ENCODE results near the gene TDRD6.

The TDRD6 gene

DNA sequence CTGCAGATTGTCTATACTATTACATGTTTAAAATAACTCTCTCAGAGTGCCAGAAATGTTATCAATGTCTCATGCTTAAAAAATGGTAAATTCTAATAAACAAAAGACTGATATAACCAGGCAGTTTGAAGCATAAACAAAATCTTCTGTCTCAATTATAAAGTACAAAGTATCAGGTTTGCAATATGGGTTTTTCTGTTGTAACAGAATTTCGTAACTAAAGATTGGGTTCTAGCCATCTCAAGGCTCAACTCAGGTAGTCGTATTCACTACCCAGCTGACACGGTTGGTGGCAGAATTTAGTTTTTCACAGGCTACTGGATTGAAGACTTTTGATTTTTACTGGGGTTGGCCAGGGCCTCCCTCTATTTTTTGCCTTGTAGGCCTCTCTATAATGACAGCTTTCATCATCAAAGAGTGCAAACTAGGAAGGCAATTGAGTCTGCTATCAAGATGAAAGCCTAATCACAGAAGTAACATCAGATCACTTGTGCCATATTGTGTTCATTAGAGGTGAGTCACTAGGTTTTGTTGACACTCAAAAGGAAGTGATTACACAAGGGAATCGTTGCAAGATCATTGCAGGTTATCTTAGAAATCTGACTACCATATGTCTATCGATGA lies 38.7 kb upstream of the TDRD6 start:
- DNase-seq (ENCODE audit: low read depth): no peak
- in situ Hi-C loops (cut with HindIII; ENCODE audit: low sequenced_read_pairs): no loop called here
- no peak overlapping the region for H3K4me3 ChIP-seq (ENCODE audit: low read depth, low read length)
- TF ChIP-seq, protein P1, sequence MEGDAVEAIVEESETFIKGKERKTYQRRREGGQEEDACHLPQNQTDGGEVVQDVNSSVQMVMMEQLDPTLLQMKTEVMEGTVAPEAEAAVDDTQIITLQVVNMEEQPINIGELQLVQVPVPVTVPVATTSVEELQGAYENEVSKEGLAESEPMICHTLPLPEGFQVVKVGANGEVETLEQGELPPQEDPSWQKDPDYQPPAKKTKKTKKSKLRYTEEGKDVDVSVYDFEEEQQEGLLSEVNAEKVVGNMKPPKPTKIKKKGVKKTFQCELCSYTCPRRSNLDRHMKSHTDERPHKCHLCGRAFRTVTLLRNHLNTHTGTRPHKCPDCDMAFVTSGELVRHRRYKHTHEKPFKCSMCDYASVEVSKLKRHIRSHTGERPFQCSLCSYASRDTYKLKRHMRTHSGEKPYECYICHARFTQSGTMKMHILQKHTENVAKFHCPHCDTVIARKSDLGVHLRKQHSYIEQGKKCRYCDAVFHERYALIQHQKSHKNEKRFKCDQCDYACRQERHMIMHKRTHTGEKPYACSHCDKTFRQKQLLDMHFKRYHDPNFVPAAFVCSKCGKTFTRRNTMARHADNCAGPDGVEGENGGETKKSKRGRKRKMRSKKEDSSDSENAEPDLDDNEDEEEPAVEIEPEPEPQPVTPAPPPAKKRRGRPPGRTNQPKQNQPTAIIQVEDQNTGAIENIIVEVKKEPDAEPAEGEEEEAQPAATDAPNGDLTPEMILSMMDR (IDR thresholded peaks at IDR 0.05; ENCODE audit: low read depth, low read length, missing control alignments): no peak

DNA sequence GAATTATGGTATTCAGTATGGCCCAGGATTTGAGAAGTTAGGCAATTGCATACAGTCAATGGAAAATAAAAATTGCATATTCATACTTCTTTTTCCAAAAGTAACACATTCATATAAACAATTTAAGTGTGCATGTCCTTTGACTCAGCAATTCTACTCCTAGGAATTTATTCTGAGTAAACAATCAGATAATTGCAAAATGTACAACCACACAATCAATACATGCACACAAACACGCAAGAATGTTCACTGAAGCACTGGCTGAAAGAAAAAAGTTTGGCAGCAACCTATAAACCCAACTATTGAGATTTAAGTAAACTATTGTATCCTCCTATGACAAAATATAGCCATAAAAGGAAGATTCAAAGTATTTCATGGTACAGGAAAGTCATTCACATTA lies 36.7 kb upstream of the TDRD6 start:
- TF ChIP-seq, protein P1 (IDR thresholded peaks at IDR 0.05; ENCODE audit: low read depth, low read length, missing control alignments): no peak
- DNase-seq (ENCODE audit: low read depth): no peak
- peak overlapping the region; percentile 1 for H3K4me3 ChIP-seq (ENCODE audit: low read depth, low read length)
- in situ Hi-C loops (cut with HindIII; ENCODE audit: low sequenced_read_pairs): no loop called here

DNA sequence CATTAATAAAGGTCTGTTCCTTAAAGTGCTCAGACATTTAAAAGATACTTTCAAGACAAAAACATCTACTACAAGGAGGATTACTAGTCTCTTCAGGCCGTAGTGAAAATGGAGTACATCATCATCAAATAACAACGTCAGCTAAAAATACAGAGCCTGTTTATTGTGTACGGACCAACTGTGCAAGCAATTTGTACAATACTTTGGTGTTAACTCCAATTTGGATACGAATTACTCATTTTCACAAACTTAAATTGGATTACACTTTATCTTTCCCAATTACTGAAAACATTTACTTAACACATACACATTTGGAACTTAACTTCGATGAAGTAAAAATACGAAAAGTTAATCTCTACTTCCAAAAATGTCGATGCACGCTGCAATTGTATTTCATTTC lies 35.9 kb upstream of the TDRD6 start:
- in situ Hi-C loops (cut with HindIII; ENCODE audit: low sequenced_read_pairs): no loop called here
- TF ChIP-seq, protein P1 (IDR thresholded peaks at IDR 0.05; ENCODE audit: low read depth, low read length, missing control alignments): no peak
- H3K4me3 ChIP-seq (ENCODE audit: low read depth, low read length): peak overlapping the region; percentile 74
- no peak for DNase-seq (ENCODE audit: low read depth)

DNA sequence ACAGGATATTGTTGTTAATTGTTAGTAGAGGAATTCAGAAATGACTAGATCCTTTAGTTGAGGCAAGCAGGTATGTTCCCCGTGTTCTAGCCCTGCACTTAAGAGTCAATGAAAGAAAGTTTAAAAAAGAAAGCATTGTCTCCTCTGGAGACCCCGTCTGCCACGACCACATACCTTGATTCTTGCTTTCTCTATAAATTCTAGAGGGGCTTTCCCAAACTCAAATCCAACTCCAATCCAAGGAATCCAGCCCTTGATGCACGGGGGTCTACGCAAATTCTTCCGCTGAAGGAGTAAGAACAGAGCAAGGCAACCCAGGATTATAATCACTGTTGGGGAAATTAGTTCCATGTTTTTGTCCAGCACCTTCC lies 35.5 kb upstream of the TDRD6 start:
- in situ Hi-C loops (cut with HindIII; ENCODE audit: low sequenced_read_pairs): no loop called here
- TF ChIP-seq, protein P1 (IDR thresholded peaks at IDR 0.05; ENCODE audit: low read depth, low read length, missing control alignments): no peak
- H3K4me3 ChIP-seq (ENCODE audit: low read depth, low read length): peak overlapping the region; percentile 74
- no peak for DNase-seq (ENCODE audit: low read depth)

DNA sequence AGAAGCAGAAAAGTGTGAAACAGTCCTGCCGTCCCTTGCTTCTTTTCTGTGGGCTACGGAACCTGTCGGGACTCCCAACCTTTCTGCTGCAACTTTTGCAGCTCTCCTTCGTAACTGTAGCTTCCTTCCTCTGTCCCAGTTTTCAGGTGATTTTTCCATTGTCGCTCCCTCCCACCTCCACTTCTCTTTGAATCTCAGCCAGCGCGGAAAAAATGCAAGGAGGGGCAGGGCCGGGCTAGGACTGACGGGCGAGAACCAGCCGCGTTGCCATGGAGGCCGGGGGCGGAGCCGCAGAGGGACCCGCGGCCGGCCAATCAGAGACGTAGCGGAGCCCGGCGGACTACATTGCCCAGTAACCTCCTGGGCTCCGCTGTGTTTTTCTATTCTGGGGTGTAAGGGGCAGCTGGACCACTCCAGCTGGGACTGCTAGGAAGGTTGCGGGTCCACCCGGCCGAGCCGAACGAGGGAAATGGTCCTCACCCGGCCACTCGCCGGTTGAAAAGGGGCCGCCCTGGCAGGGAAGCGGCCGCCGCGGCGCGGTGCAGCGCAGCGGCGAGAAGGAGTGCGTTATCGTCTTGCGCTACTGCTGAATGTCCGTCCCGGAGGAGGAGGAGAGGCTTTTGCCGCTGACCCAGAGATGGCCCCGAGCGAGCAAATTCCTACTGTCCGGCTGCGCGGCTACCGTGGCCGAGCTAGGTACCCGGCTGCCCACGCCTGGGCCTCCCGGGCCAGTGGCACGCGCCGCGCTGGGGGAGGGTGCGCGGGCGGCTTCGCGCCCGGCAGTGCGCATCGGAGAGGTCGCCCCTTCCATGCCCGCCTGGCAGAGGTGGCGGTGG lies 34.9 kb upstream of the TDRD6 start, which contains the start of the genes CYP39A1 and SLC25A27:
TSS of gene CYP39A1 (minus strand) at position 216 of the 836 bp plus-strand sequence. CDS start 236 bp downstream, outside the sequence.
TSS of gene SLC25A27 (plus strand) at position 373 of the 836 bp plus-strand sequence. CDS start at position 591, 218 bp downstream.
- peak within 1 kb of the TSS; percentile 74 for H3K4me3 ChIP-seq (ENCODE audit: low read depth, low read length)
- in situ Hi-C loops (cut with HindIII; ENCODE audit: low sequenced_read_pairs): no loop called here
- DNase-seq (ENCODE audit: low read depth): peak; percentile 59
- TF ChIP-seq, protein P1 (IDR thresholded peaks at IDR 0.05; ENCODE audit: low read depth, low read length, missing control alignments): no peak

DNA sequence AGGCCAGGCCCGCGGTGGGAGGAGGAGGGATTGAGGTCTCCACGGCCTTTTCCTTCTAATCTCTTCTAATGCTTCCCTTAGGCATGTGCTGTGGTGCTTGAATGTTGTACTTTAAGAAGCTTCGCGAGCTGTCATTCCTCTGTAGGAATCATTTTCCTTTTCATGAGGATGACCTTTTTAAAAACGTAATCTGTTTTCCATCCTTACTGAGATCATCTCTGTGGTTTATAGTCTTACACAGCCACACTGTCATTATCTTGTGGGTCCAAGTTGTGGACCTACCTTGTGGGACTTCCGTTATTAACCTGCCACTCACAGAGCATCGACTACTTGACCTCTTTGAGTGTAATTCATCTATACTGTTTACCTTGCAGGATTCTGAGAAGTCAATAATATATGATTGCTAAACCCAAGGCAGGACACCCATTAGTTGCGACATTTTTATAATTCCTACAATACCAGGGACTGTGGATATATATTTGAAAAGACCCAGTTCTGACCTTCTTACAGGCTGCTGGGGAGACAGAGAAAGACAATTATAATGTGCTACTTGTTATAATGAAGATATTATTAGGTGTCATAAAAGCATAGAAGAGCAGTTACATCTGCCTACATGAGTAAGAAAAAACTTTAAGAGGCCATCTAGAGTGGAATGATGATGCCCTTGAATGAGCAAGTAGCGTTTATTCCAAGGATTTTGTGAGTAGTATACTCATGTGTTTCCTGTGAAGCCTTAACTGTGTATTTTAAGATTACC lies 34.1 kb upstream of the TDRD6 start:
- DNase-seq (ENCODE audit: low read depth): no peak
- peak overlapping the region; percentile 74 for H3K4me3 ChIP-seq (ENCODE audit: low read depth, low read length)
- TF ChIP-seq, protein P1 (IDR thresholded peaks at IDR 0.05; ENCODE audit: low read depth, low read length, missing control alignments): no peak
- in situ Hi-C loops (cut with HindIII; ENCODE audit: low sequenced_read_pairs): no loop called here

All from astrocyte of the cerebellum (primary cell).